Measurements from ENCODE around the gene CYP8B1.

- TF ChIP-seq CTCF (conservative IDR thresholded peaks at IDR 0.05 in 1 of 2, IDR thresholded peaks at IDR 0.05 in 1 of 2; ENCODE audit: low read depth in 1 of 2, low read length in 2 of 2) (no peak), EZH2 (IDR thresholded peaks at IDR 0.05; ENCODE audit: low read length, missing control alignments) (no peak)
Measured at GRCh38 chr3:42872718-42873117, 3.0 kb downstream of the CYP8B1 start.

All from fibroblast of lung (primary cell).